Epithelial cell of proximal tubule (primary cell): Measurements from ENCODE around the gene ZCCHC14. TPM values are rescaled to one million over a fixed set of nuclear protein-coding genes. Genes with fewer than 3 reads are reported as not detected.

ENCODE experiments used
- DNase-seq: peaks from one replicate; pipeline ENCODE4 v3.0.0-alpha.2; 2011; ENCODE audit warnings: low read depth
- H3K4me3 ChIP-seq: 2 replicates; pipeline ENCODE4 v1.5.1; 2011; ENCODE audit warnings: low read depth, mild to moderate bottlenecking, low read length
- CTCF ChIP-seq: conservative IDR thresholded peaks from 2 replicates; pipeline ENCODE4 v1.5.1; 2012; ENCODE audit warnings: low read depth, mild to moderate bottlenecking, low read length
- total RNA-seq: library from RNA; depleted of rRNA; stranded (reverse); fragments of >200 nt; gene quantifications from 2 replicates; pipeline ENCODE4 v1.2.3, GENCODE V29; 2015

ZCCHC14 gene
- total RNA-seq, 1 donor from 2014 or later, result 11.8 TPM

GRCh38 chr16:87439926-87440325 is 52.9 kb downstream of the ZCCHC14 start:
- TF ChIP-seq CTCF, result no peak
- no peak for DNase-seq
- H3K4me3 ChIP-seq, result no peak overlapping the region

- DNase-seq, result no peak
- H3K4me3 ChIP-seq, result no peak overlapping the region
- TF ChIP-seq CTCF, result no peak
These were observed 54.2 kb downstream of the ZCCHC14 start for GRCh38 chr16:87438611-87438985.

GRCh38 chr16:87437911-87438610 is 54.8 kb downstream of the ZCCHC14 start:
- no peak for DNase-seq
- H3K4me3 ChIP-seq, result no peak overlapping the region
- TF ChIP-seq CTCF, result no peak

- no peak overlapping the region for H3K4me3 ChIP-seq
- TF ChIP-seq CTCF, result no peak
- no peak for DNase-seq
These were observed 55.5 kb downstream of the ZCCHC14 start for GRCh38 chr16:87437327-87437726.

GRCh38 chr16:87436225-87437172 is 56.3 kb downstream of the ZCCHC14 start:
- no peak overlapping the region for H3K4me3 ChIP-seq
- no peak for TF ChIP-seq CTCF
- no peak for DNase-seq

GRCh38 chr16:87435372-87436224 is 57.2 kb downstream of the ZCCHC14 start:
- H3K4me3 ChIP-seq, result no peak overlapping the region
- TF ChIP-seq CTCF, result no peak
- no peak for DNase-seq
